HL-60 (cell line): ENCODE measurements around the gene PAOX.

Experiments used
- DNase-seq, 2 experiments: peaks; one replicate each; pipeline ENCODE4 v3.0.0-alpha.2; 2010 to 2020; ENCODE audit warnings: low read depth in 1 of 2, low spot score in 1 of 2
- H3K27ac ChIP-seq: fragments of 250-450 bp; sonication (Bioruptor Pico); replicated peaks from 2 replicates; pipeline ENCODE4 v1.5.1; 2020; ENCODE audit warnings: mild to moderate bottlenecking, moderate library complexity
- H3K27me3 ChIP-seq: fragments of 250-450 bp; sonication (Bioruptor Pico); 2 replicates; pipeline ENCODE4 v1.5.1; 2021; ENCODE audit warnings: mild to moderate bottlenecking, moderate library complexity; ENCODE audit not compliant: insufficient read depth, poor library complexity, severe bottlenecking
- H3K4me3 ChIP-seq: replicated peaks from 2 replicates; pipeline ENCODE4 v1.5.1; 2011; ENCODE audit warnings: mild to moderate bottlenecking, control low read depth, low read length; ENCODE audit not compliant: insufficient read depth
- GABPA ChIP-seq: IDR thresholded peaks from 2 replicates; pipeline ENCODE4 v1.6.1; 2012; ENCODE audit warnings: low read depth
- POLR2AphosphoS5 ChIP-seq: IDR thresholded peaks from 2 replicates; pipeline ENCODE4 v1.6.1; 2012; ENCODE audit warnings: low read depth
- SPI1 ChIP-seq: IDR thresholded peaks from 2 replicates; pipeline ENCODE4 v1.6.1; 2012; ENCODE audit warnings: low read depth, mild to moderate bottlenecking, borderline replicate concordance
- TF ChIP-seq, protein P1 (sequence below): IDR thresholded peaks from 2 replicates; pipeline ENCODE4 v1.6.1; 2012; ENCODE audit warnings: low read depth; ENCODE audit not compliant: insufficient replicate concordance
- TF ChIP-seq, protein P2 (sequence below): IDR thresholded peaks from one replicate; pipeline ENCODE4 v1.5.1; 2011; ENCODE audit warnings: low read length, control low read depth, inconsistent platforms; ENCODE audit not compliant: insufficient read depth

Gene PAOX

DNA sequence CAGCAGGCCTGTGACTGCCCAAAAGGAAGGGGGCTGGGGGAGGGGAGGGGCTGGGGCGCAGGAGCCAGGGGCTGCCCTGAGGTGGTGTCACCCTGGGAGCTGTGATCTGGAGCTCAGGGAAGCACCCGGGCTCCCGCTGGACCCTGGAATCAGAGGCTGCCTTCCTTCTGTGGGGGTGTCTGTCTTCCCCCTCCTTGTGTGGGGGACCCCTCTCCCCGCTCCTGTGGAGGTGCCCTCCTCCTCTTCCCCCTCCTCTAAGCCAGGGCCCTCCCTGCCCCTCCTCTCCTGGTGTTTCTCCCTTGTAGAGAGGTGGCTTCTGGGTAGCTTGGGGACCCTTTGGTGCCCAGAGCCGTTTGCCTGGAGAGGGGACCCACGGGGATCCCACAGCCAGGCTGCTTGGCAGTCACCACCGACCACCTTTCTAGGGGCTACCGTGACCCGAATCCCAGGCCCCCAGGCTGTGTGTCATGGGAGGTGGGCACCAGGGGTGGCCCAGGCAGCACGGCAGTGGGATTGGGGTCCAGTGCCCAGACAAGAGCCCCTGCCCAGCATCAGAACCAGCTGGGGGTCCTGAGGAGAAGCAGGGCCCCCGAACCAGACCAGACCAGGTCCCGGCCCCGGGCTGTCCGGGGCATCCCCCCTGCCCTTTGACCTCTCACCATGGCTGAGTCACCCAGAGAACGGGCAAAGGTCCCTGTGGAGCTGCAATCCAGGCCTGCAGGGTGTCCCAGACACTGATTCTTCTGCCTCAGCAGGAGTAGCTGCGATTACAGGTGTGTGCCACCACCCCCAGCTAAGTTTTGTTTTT lies 31.1 kb upstream of the PAOX start:
- TF ChIP-seq GABPA: no peak
- TF ChIP-seq POLR2AphosphoS5: no peak
- TF ChIP-seq, protein P1, sequence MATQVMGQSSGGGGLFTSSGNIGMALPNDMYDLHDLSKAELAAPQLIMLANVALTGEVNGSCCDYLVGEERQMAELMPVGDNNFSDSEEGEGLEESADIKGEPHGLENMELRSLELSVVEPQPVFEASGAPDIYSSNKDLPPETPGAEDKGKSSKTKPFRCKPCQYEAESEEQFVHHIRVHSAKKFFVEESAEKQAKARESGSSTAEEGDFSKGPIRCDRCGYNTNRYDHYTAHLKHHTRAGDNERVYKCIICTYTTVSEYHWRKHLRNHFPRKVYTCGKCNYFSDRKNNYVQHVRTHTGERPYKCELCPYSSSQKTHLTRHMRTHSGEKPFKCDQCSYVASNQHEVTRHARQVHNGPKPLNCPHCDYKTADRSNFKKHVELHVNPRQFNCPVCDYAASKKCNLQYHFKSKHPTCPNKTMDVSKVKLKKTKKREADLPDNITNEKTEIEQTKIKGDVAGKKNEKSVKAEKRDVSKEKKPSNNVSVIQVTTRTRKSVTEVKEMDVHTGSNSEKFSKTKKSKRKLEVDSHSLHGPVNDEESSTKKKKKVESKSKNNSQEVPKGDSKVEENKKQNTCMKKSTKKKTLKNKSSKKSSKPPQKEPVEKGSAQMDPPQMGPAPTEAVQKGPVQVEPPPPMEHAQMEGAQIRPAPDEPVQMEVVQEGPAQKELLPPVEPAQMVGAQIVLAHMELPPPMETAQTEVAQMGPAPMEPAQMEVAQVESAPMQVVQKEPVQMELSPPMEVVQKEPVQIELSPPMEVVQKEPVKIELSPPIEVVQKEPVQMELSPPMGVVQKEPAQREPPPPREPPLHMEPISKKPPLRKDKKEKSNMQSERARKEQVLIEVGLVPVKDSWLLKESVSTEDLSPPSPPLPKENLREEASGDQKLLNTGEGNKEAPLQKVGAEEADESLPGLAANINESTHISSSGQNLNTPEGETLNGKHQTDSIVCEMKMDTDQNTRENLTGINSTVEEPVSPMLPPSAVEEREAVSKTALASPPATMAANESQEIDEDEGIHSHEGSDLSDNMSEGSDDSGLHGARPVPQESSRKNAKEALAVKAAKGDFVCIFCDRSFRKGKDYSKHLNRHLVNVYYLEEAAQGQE: no peak
- no peak for TF ChIP-seq SPI1
- Histone ChIP-seq H3K27ac (no peak overlapping the region), H3K4me3 (no peak overlapping the region), H3K27me3 (peaks cover 5% of the 10 kb centered on the region)
- no peak for DNase-seq

DNA sequence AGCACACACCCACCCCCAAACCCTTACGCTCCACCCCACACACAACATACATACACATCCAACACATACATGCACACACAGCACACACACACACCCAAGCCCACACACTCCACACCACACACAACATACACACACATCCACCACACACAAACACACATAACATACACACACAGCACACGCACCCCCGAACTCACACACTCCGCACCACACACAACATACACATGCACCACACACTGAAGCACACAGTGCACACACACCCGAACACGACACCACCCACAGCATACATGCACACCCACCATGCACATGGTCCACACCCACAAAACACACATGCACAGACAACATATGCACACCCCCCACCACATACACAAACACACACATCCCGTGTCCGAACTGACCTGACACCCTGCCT lies 29.9 kb upstream of the PAOX start:
- TF ChIP-seq, protein P2, sequence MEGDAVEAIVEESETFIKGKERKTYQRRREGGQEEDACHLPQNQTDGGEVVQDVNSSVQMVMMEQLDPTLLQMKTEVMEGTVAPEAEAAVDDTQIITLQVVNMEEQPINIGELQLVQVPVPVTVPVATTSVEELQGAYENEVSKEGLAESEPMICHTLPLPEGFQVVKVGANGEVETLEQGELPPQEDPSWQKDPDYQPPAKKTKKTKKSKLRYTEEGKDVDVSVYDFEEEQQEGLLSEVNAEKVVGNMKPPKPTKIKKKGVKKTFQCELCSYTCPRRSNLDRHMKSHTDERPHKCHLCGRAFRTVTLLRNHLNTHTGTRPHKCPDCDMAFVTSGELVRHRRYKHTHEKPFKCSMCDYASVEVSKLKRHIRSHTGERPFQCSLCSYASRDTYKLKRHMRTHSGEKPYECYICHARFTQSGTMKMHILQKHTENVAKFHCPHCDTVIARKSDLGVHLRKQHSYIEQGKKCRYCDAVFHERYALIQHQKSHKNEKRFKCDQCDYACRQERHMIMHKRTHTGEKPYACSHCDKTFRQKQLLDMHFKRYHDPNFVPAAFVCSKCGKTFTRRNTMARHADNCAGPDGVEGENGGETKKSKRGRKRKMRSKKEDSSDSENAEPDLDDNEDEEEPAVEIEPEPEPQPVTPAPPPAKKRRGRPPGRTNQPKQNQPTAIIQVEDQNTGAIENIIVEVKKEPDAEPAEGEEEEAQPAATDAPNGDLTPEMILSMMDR: no peak
- TF ChIP-seq, protein P1: no peak
- TF ChIP-seq GABPA: no peak
- no peak for TF ChIP-seq POLR2AphosphoS5
- no peak for TF ChIP-seq SPI1
- Histone ChIP-seq H3K27ac (no peak overlapping the region), H3K4me3 (no peak overlapping the region), H3K27me3 (peaks cover 5% of the 10 kb centered on the region)
- DNase-seq: no peak

DNA sequence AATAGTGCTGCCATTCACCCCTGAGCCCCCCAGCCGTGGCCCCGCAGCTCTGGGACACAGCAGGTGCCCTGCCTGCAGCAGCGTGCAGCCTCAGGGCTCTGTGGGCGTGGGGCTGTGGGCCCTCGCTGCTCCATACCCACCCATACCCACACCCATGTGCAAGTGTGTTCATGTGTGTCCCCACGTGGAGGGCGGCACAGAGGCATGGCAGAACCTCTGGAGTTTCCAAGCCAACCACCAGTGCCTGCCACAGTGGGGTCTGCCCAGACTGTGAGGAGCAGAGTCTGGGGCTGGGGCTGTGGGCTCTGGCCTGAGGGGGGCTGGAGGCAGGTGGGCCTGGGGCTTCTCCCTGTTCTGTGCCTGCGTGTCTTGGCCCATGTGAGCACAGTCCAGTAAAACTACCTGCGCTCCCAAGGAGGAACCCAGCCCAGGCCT lies 29.5 kb upstream of the PAOX start:
- TF ChIP-seq, protein P1: no peak
- TF ChIP-seq SPI1 (no peak), GABPA (no peak), POLR2AphosphoS5 (no peak)
- TF ChIP-seq, protein P2: no peak
- Histone ChIP-seq H3K27me3 (peaks cover 5% of the 10 kb centered on the region), H3K27ac (no peak overlapping the region), H3K4me3 (no peak overlapping the region)
- no peak for DNase-seq
